Heart right ventricle (tissue), 16 donors: ENCODE data around the gene FYN. TPM values are rescaled to one million over a fixed set of nuclear protein-coding genes. Genes with fewer than 3 reads are reported as not detected.
"Not testable (repeated sequence)": the region's sequence is repeated elsewhere in the genome, so short reads cannot be mapped to it uniquely, and the experiment has no call there.

Experiments
- ATAC-seq, 8 donors: fragments of 200-7000 bp; cut with Tn5 transposase; one replicate each; pipeline ENCODE4 v1.9.1; 2020; ENCODE audit warnings: mild to moderate bottlenecking in 8 of 8, moderate library complexity in 8 of 8, moderate number of reproducible peaks in 1 of 8
- DNase-seq, 2 donors: peaks; one replicate each; pipeline ENCODE4 v3.0.0-alpha.2; 2020
- H3K27ac ChIP-seq, 10 donors: fragments of 200-600 bp; sonication (generic) in 2 of 10; one replicate each; pipeline versions ENCODE4 v1.5.0 to v1.8.0; 2020 to 2022; ENCODE audit warnings: mild to moderate bottlenecking in 3 of 10
- H3K27me3 ChIP-seq, 7 donors: fragments of 200-600 bp; one replicate each; pipeline ENCODE4 v1.8.0; 2021 to 2022; ENCODE audit warnings: mild to moderate bottlenecking in 2 of 7
- H3K36me3 ChIP-seq, 9 donors: fragments of 200-600 bp; sonication (generic) in 1 of 9; one replicate each; pipeline versions ENCODE4 v1.5.0 to v1.8.0; 2020 to 2022; ENCODE audit warnings: mild to moderate bottlenecking in 2 of 9
- H3K4me1 ChIP-seq, 9 donors: fragments of 200-600 bp; sonication (generic) in 1 of 9; one replicate each; pipeline versions ENCODE4 v1.5.0 to v1.8.0; 2020 to 2022; ENCODE audit warnings: mild to moderate bottlenecking in 4 of 9
- H3K4me3 ChIP-seq, 10 donors: fragments of 200-600 bp; sonication (generic) in 2 of 10; one replicate each; pipeline versions ENCODE4 v1.5.0 to v1.8.0; 2020 to 2022; ENCODE audit warnings: mild to moderate bottlenecking in 7 of 10, moderate library complexity in 2 of 10
- H3K9me3 ChIP-seq, 11 donors: fragments of 200-600 bp in 10 of 11; sonication (generic) in 2 of 11; one replicate each; pipeline versions ENCODE4 v1.5.0 to v1.8.0; 2013 to 2022; ENCODE audit warnings: mild to moderate bottlenecking in 2 of 11, control low read depth in 1 of 11, moderate library complexity in 1 of 11
- CTCF ChIP-seq, 9 donors: fragments of 200-600 bp; sonication (generic) in 2 of 9; IDR thresholded peaks; one replicate each; pipeline versions ENCODE4 v1.5.0 to v1.8.0; 2021 to 2022; ENCODE audit warnings: antibody characterized with exemption in 9 of 9, mild to moderate bottlenecking in 5 of 9, moderate library complexity in 1 of 9
- WGBS, 2 donors: extraction: QIAGEN DNeasy Blood & Tissue Kit; methylation state at CpG; one replicate each; pipeline ENCODE4 v1.1.7; 2013; ENCODE audit warnings: inconsistent platforms in 1 of 2; 5-methylcytosine and 5-hydroxymethylcytosine counted together
- intact Hi-C, 10 donors: fragments of 100-400 bp; cut with DNase I; formaldehyde crosslinking; loops; one replicate each; pipeline versions ENCODE4 v1.11.1 to v1.14.2; 2022
- polyA plus RNA-seq, 2 donors: library from polyadenylated mRNA; stranded (reverse); fragments of 200-250 nt; gene quantifications; one replicate each; pipeline ENCODE4 v1.2.3, GENCODE V29; 2013
- total RNA-seq, 10 donors: library from RNA; stranded (reverse); fragmentation: NEBNext Ultra II Directional in 3 of 10; extraction: Animal tissue kit (Norgen Biotek cat#: 25700) in 3 of 10; gene quantifications; one replicate each; pipeline versions ENCODE4 v1.2.1 to v1.2.4, GENCODE V29; 2021 to 2023
- donor health status: Arrhythmogenic right ventricular cardiomyopathy.
- donor health status: ischemic (EF 13 %, LVEDD 7.1; RV severe dilation, severe dysfunction).
- donor health status: healthy with polysubstance abuse.
- donor health status: DM: no; HTN: yes; CAD: no.
- donor health status: DM: no; HTN: no; CAD: no.
- donor health status: ischemic (EF 25% LVEDD 6.9; RV normal size, moderate dysfunction).
- donor health status: ischemic (EF 25% LVEDD 5.7; RV mildly dilated, moderate dysfunction).
- donor health status: healthy.
- donor health status: DM: yes; HTN: yes; CAD: no.
- donor health status: Ischemic cardiomyopathy.
- donor health status: ischemic (EF 35%, LVEDD 5.7; RV mildly dilated, moderate dysfunction).
- donor health status: nonischemic (EF 11% LVEDD 7.7; RV severe dilation, severe dysfunction).
- donor health status: DM: yes; HTN: yes; CAD: no.
- donor health status: PGD.
- donor health status: ischemic (EF 29% LVEDD 5.4; RV normal size, mild dysfunction).
- donor health status: nonischemic (EF 23%, LVEDD 6.1; RV moderate dilation, normal function).

FYN gene
- total and polyA plus RNA-seq, 12 donors, result 19.1 to 58.1 (median 42.2) TPM

GRCh38 chr6:111835807-111836206 is 37.4 kb downstream of the FYN start:
- H3K27ac ChIP-seq, result no peak overlapping the region
- H3K9me3 ChIP-seq, result no peaks in the 10 kb centered on the region
- 39 to 57% methylated on average over 1 of the region's 1 CpG for WGBS, 2 donors
- TF ChIP-seq CTCF (IDR thresholded peaks at IDR 0.05), result no peak
- H3K27me3 ChIP-seq, result no peaks in the 10 kb centered on the region
- intact Hi-C loops, result no loop called here
- H3K4me1 ChIP-seq, result peaks cover 0 to 78% (median 52%) of the 10 kb centered on the region in 9 donors
- no peak overlapping the region for H3K4me3 ChIP-seq
- H3K36me3 ChIP-seq, result peaks cover 0 to 4% (median 0%) of the 10 kb centered on the region in 9 donors
- DNase-seq (no peak), ATAC-seq (no peak)

DNA sequence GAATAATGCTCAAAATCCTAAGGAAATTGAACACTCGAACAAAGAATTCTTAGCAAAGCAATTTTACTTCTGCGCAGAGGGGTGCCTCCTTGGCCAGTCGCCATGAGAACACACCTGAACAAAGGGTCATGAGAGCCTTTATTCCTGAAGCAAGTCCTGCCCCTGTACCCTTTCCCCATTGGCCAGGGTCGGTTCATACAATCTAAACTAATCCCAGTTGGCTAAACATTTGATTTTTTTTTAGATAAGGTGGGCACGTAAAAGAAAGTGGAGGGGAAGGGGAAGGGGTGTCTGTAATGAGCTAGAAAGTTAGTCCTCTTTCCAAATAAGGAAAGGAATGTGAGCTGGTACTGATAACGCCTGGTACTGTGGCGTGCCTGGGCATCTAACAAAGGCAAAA is 37.9 kb downstream of the FYN start:
- ATAC-seq, H3K27me3 ChIP-seq, intact Hi-C loops, H3K36me3 ChIP-seq, DNase-seq, H3K27ac ChIP-seq, H3K9me3 ChIP-seq, H3K4me3 ChIP-seq: not testable (repeated sequence)
- 72 to 77% methylated on average over 7 of the region's 7 CpGs for WGBS, 2 donors
- H3K4me1 ChIP-seq, result peaks cover 0 to 78% (median 52%) of the 10 kb centered on the region in 9 donors

GRCh38 chr6:111834356-111834755 is 38.9 kb downstream of the FYN start:
- intact Hi-C loops, result loop anchor here in 1 of 10 donors (5.0 kb wide), 1 partner anchor 38 kb away; the partner anchor contains the start of gene FYN
- DNase-seq, result no peak
- no peak overlapping the region for H3K4me3 ChIP-seq
- H3K36me3 ChIP-seq, result peaks cover 0 to 4% (median 0%) of the 10 kb centered on the region in 9 donors
- H3K27me3 ChIP-seq, result no peaks in the 10 kb centered on the region
- WGBS, 2 donors, result 91 to 93% methylated on average over 4 of the region's 4 CpGs
- H3K9me3 ChIP-seq, result no peaks in the 10 kb centered on the region
- no peak for ATAC-seq
- peaks cover 0 to 78% (median 56%) of the 10 kb centered on the region in 9 donors for H3K4me1 ChIP-seq
- TF ChIP-seq CTCF (IDR thresholded peaks at IDR 0.05), result no peak
- peak overlapping the region in 1 of 10 donors; percentile 39 for H3K27ac ChIP-seq

- Histone ChIP-seq H3K9me3 (no peaks in the 10 kb centered on the region), H3K4me3 (peak overlapping the region in 1 of 10 donors; percentile 11), H3K36me3 (peaks cover 0 to 5% (median 0%) of the 10 kb centered on the region in 9 donors), H3K27me3 (no peaks in the 10 kb centered on the region), H3K4me1 (peaks cover 0 to 74% (median 54%) of the 10 kb centered on the region in 9 donors), H3K27ac (peak overlapping the region in 5 of 10 donors; percentile 10 to 44 (median 25))
- TF ChIP-seq CTCF (IDR thresholded peaks at IDR 0.05), result no peak
- intact Hi-C loops, result loop anchor here in 1 of 10 donors (5.0 kb wide), 1 partner anchor 39 kb away; the partner anchor contains the start of gene FYN
- DNase-seq (no peak), ATAC-seq (no peak)
- 88 to 92% methylated on average over 1 of the region's 1 CpG for WGBS, 2 donors
These were observed 40.3 kb downstream of the FYN start for GRCh38 chr6:111832833-111833418.

DNA sequence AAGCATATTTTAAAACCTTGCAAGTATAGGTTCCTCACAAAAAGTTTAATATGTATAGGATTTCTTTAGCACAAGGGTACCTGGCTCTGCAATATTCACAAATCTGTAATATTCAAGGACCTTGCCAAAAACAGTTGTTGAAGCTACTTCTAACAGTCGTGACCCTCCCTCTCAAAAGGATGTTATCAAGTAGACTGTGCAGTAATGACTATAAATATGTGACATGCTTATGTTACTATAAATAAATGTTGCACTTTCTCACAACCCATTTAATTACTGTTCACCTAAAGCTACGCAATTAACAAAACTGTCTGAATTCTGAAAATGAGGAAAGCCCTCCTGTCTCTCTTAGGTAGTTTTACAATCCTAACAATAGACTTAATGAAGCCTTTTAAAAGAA is 41.8 kb downstream of the FYN start:
- ATAC-seq, result peak in 2 of 8 donors; percentile 61 to 63
- no peak for TF ChIP-seq CTCF (IDR thresholded peaks at IDR 0.05)
- Histone ChIP-seq H3K4me3 (no peak overlapping the region), H3K9me3 (no peaks in the 10 kb centered on the region), H3K4me1 (peaks cover 0 to 79% (median 62%) of the 10 kb centered on the region in 9 donors), H3K27me3 (no peaks in the 10 kb centered on the region), H3K27ac (peak overlapping the region in 1 of 10 donors; percentile 21), H3K36me3 (peaks cover 0 to 10% (median 0%) of the 10 kb centered on the region in 9 donors)
- DNase-seq, result no peak
- intact Hi-C loops, result loop anchor here in 1 of 10 donors (5.0 kb wide), 1 partner anchor 41 kb away; the partner anchor contains the start of gene FYN
- 32 to 50% methylated on average over 2 of the region's 2 CpGs for WGBS, 2 donors
